WTC11 (cell line): ENCODE measurements around the gene MOXD1. TPM values are rescaled to one million over a fixed set of nuclear protein-coding genes. Genes with fewer than 3 reads are reported as not detected.
"Not testable (repeated sequence)": the region's sequence is repeated elsewhere in the genome, so short reads cannot be mapped to it uniquely, and the experiment has no call there.

ENCODE experiments used
- ATAC-seq: fragments of 200-7000 bp; cut with Tn5 transposase; 2 replicates; pipeline ENCODE4 v1.10.0; 2021; ENCODE audit warnings: mild to moderate bottlenecking, moderate library complexity
- CTCF ChIA-PET: fragments of 300-600 bp; sonication (Branson Sonifier 250); formaldehyde crosslinking; loops from one replicate; lab custom pipeline; 2021; ENCODE audit warnings: antibody characterized with exemption; lab: Charles Lee
- POLR2A ChIA-PET: fragments of 350-600 bp; sonication (Branson Sonifier 250); formaldehyde crosslinking; loops from one replicate; lab custom pipeline; 2021; ENCODE audit warnings: antibody characterized with exemption; lab: Charles Lee
- DNase-seq: peaks from one replicate; pipeline ENCODE4 v3.0.0; 2021; ENCODE audit warnings: low spot score
- H3K27ac Mint-ChIP-seq: 2 replicates; pipeline ENCODE4 v1.8.0; 2021; ENCODE audit warnings: mixed read lengths
- H3K27me3 Mint-ChIP-seq: 2 replicates; pipeline ENCODE4 v1.8.0; 2021; ENCODE audit warnings: low read depth, mild to moderate bottlenecking, moderate library complexity, mixed read lengths
- H3K36me3 Mint-ChIP-seq: 2 replicates; pipeline ENCODE4 v1.8.0; 2021; ENCODE audit warnings: mixed read lengths
- H3K4me1 Mint-ChIP-seq: 2 replicates; pipeline ENCODE4 v1.8.0; 2022; ENCODE audit warnings: mixed read lengths
- H3K4me3 Mint-ChIP-seq: 2 replicates; pipeline ENCODE4 v1.8.0; 2021; ENCODE audit warnings: mild to moderate bottlenecking, moderate library complexity, mixed read lengths
- H3K9me3 Mint-ChIP-seq: 2 replicates; pipeline ENCODE4 v1.8.0; 2021; ENCODE audit warnings: mixed read lengths
- ARID4B ChIP-seq: sonication (generic); formaldehyde crosslinking; IDR thresholded peaks from 2 replicates; pipeline ENCODE4 v1.8.0; 2023; ENCODE audit warnings: missing genetic modification reagents, mild to moderate bottlenecking, borderline replicate concordance
- ATF1 ChIP-seq: sonication (generic); formaldehyde crosslinking; IDR thresholded peaks from 2 replicates; pipeline ENCODE4 v1.8.1; 2023; ENCODE audit warnings: mild to moderate bottlenecking, moderate library complexity, missing genetic modification reagents
- ATF2 ChIP-seq: sonication (generic); formaldehyde crosslinking; IDR thresholded peaks from 2 replicates; pipeline ENCODE4 v1.8.1; 2022; ENCODE audit warnings: low read depth, missing genetic modification reagents, borderline replicate concordance
- FOXP1 ChIP-seq: sonication (generic); formaldehyde crosslinking; IDR thresholded peaks from 2 replicates; pipeline ENCODE4 v1.8.0; 2022; ENCODE audit warnings: missing genetic modification reagents, mild to moderate bottlenecking, moderate library complexity, borderline replicate concordance
- GABPB1 ChIP-seq: sonication (generic); formaldehyde crosslinking; IDR thresholded peaks from 2 replicates; pipeline ENCODE4 v1.8.1; 2023; ENCODE audit warnings: mild to moderate bottlenecking, missing genetic modification reagents
- IRF1 ChIP-seq: sonication (generic); formaldehyde crosslinking; IDR thresholded peaks from 2 replicates; pipeline ENCODE4 v1.8.0; 2023; ENCODE audit warnings: missing genetic modification reagents
- KAT7 ChIP-seq: sonication (generic); formaldehyde crosslinking; IDR thresholded peaks from 2 replicates; pipeline ENCODE4 v1.8.1; 2023; ENCODE audit warnings: missing genetic modification reagents, mild to moderate bottlenecking, borderline replicate concordance
- MLX ChIP-seq: sonication (generic); formaldehyde crosslinking; IDR thresholded peaks from 2 replicates; pipeline ENCODE4 v1.8.1; 2023; ENCODE audit warnings: mild to moderate bottlenecking, missing genetic modification reagents, moderate library complexity
- MXD4 ChIP-seq: fragments of 250-450 bp; sonication (Bioruptor Pico); IDR thresholded peaks from 2 replicates; pipeline ENCODE4 v1.8.0; 2021; ENCODE audit warnings: mild to moderate bottlenecking, moderate library complexity, borderline replicate concordance
- NFYB ChIP-seq: sonication (generic); formaldehyde crosslinking; conservative IDR thresholded peaks from 2 replicates; pipeline ENCODE4 v1.8.0; 2022; ENCODE audit warnings: low read depth, missing genetic modification reagents
- NR3C1 ChIP-seq: sonication (generic); formaldehyde crosslinking; conservative IDR thresholded peaks from 2 replicates; pipeline ENCODE4 v1.8.1; 2023; ENCODE audit warnings: low read depth, mild to moderate bottlenecking, missing genetic modification reagents
- STAT6 ChIP-seq: sonication (generic); formaldehyde crosslinking; conservative IDR thresholded peaks from 2 replicates; pipeline ENCODE4 v1.8.1; 2023; ENCODE audit warnings: mild to moderate bottlenecking, low read depth, missing genetic modification reagents, moderate library complexity
- ZMAT4 ChIP-seq: fragments of 250-450 bp; sonication (Bioruptor Pico); IDR thresholded peaks from 2 replicates; pipeline ENCODE4 v1.9.0; 2021; ENCODE audit warnings: mild to moderate bottlenecking
- ZNF138 ChIP-seq: sonication (generic); formaldehyde crosslinking; conservative IDR thresholded peaks from 2 replicates; pipeline ENCODE4 v1.8.1; 2022; ENCODE audit warnings: mild to moderate bottlenecking, moderate library complexity, missing genetic modification reagents
- total RNA-seq: library from RNA; stranded (reverse); gene quantifications from 3 replicates; pipeline ENCODE4 v1.2.3, GENCODE V29; 2021

The MOXD1 gene
- total RNA-seq, 1 experiment from 2014 or later: 1.7 TPM

- H3K4me1 Mint-ChIP-seq: no peaks in the 10 kb centered on the region
- ChIA-PET CTCF (no interaction called here), POLR2A (no interaction called here)
- DNase-seq (no peak), ATAC-seq (no peak)
- H3K4me3 Mint-ChIP-seq: no peak overlapping the region
- H3K9me3 Mint-ChIP-seq: peaks cover 17% of the 10 kb centered on the region
- H3K27ac Mint-ChIP-seq: no peak overlapping the region
- no peaks in the 10 kb centered on the region for H3K36me3 Mint-ChIP-seq
- TF ChIP-seq MXD4 (CRISPR knock-in tag) (no peak), KAT7 (no peak), NR3C1 (CRISPR knock-in tag) (no peak), GABPB1 (CRISPR knock-in tag) (no peak), NFYB (CRISPR knock-in tag) (no peak), ATF1 (CRISPR knock-in tag) (no peak), ARID4B (no peak), ATF2 (CRISPR knock-in tag) (no peak), FOXP1 (CRISPR knock-in tag) (no peak), ZMAT4 (CRISPR knock-in tag) (no peak)
- H3K27me3 Mint-ChIP-seq: peaks cover 10% of the 10 kb centered on the region
Observed at GRCh38 chr6:132310921-132311320, 90.4 kb downstream of the MOXD1 start.

- Mint-ChIP-seq H3K27me3 (peaks cover 10% of the 10 kb centered on the region), H3K9me3 (peaks cover 16% of the 10 kb centered on the region)
- H3K36me3 Mint-ChIP-seq, H3K4me1 Mint-ChIP-seq, CTCF ChIA-PET, POLR2A ChIA-PET, DNase-seq, H3K27ac Mint-ChIP-seq, H3K4me3 Mint-ChIP-seq, ATAC-seq: not testable (repeated sequence)
Observed at GRCh38 chr6:132310151-132310550, 91.1 kb downstream of the MOXD1 start.

- Mint-ChIP-seq H3K4me3 (no peak overlapping the region), H3K9me3 (peaks cover 16% of the 10 kb centered on the region), H3K36me3 (no peaks in the 10 kb centered on the region), H3K27me3 (peaks cover 10% of the 10 kb centered on the region), H3K4me1 (no peaks in the 10 kb centered on the region), H3K27ac (no peak overlapping the region)
- DNase-seq: no peak
- ChIA-PET CTCF (interaction anchor here (0.8 to 1.5 kb wide), 2 partner anchors 25 to 179 kb away, joined by 3 to 5 read pairs; no protein-coding TSS in a partner anchor), POLR2A (no interaction called here)
- no peak for ATAC-seq
- no peak for TF ChIP-seq ARID4B
- TF ChIP-seq STAT6 (CRISPR knock-in tag): no peak
- TF ChIP-seq IRF1: no peak
- no peak for TF ChIP-seq ZNF138 (CRISPR knock-in tag)
- no peak for TF ChIP-seq MXD4 (CRISPR knock-in tag)
- no peak for TF ChIP-seq MLX (CRISPR knock-in tag)
Observed at GRCh38 chr6:132304891-132305305, 96.4 kb downstream of the MOXD1 start.
